WTC11 (cell line): ENCODE measurements around the gene ATP9B. TPM values are rescaled to one million over a fixed set of nuclear protein-coding genes. Genes with fewer than 3 reads are reported as not detected.

Experiments used
- ATAC-seq: fragments of 200-7000 bp; cut with Tn5 transposase; 2 replicates; pipeline ENCODE4 v1.10.0; 2021; ENCODE audit warnings: mild to moderate bottlenecking, moderate library complexity
- CTCF ChIA-PET: fragments of 300-600 bp; sonication (Branson Sonifier 250); formaldehyde crosslinking; loops from one replicate; lab custom pipeline; 2021; ENCODE audit warnings: antibody characterized with exemption; lab: Charles Lee
- POLR2A ChIA-PET: fragments of 350-600 bp; sonication (Branson Sonifier 250); formaldehyde crosslinking; loops from one replicate; lab custom pipeline; 2021; ENCODE audit warnings: antibody characterized with exemption; lab: Charles Lee
- DNase-seq: peaks from one replicate; pipeline ENCODE4 v3.0.0; 2021; ENCODE audit warnings: low spot score
- H3K27ac Mint-ChIP-seq: 2 replicates; pipeline ENCODE4 v1.8.0; 2021; ENCODE audit warnings: mixed read lengths
- H3K27me3 Mint-ChIP-seq: 2 replicates; pipeline ENCODE4 v1.8.0; 2021; ENCODE audit warnings: low read depth, mild to moderate bottlenecking, moderate library complexity, mixed read lengths
- H3K36me3 Mint-ChIP-seq: 2 replicates; pipeline ENCODE4 v1.8.0; 2021; ENCODE audit warnings: mixed read lengths
- H3K4me1 Mint-ChIP-seq: 2 replicates; pipeline ENCODE4 v1.8.0; 2022; ENCODE audit warnings: mixed read lengths
- H3K4me3 Mint-ChIP-seq: 2 replicates; pipeline ENCODE4 v1.8.0; 2021; ENCODE audit warnings: mild to moderate bottlenecking, moderate library complexity, mixed read lengths
- H3K9me3 Mint-ChIP-seq: 2 replicates; pipeline ENCODE4 v1.8.0; 2021; ENCODE audit warnings: mixed read lengths
- CBFB ChIP-seq: sonication (generic); formaldehyde crosslinking; IDR thresholded peaks from 2 replicates; pipeline ENCODE4 v1.8.1; 2022; ENCODE audit warnings: mild to moderate bottlenecking, low read depth, missing genetic modification reagents
- CDX4 ChIP-seq: fragments of 250-450 bp; sonication (Bioruptor Pico); IDR thresholded peaks from 2 replicates; pipeline ENCODE4 v1.9.0; 2021; ENCODE audit warnings: moderate library complexity, mild to moderate bottlenecking, inconsistent platforms, borderline replicate concordance
- ESRRA ChIP-seq: sonication (generic); formaldehyde crosslinking; IDR thresholded peaks from 2 replicates; pipeline ENCODE4 v1.8.1; 2022; ENCODE audit warnings: mild to moderate bottlenecking, missing genetic modification reagents, borderline replicate concordance
- FOXK1 ChIP-seq: sonication (generic); formaldehyde crosslinking; IDR thresholded peaks from 2 replicates; pipeline ENCODE4 v1.8.0; 2022; ENCODE audit warnings: mild to moderate bottlenecking, moderate library complexity, missing genetic modification reagents
- FOXP1 ChIP-seq: sonication (generic); formaldehyde crosslinking; IDR thresholded peaks from 2 replicates; pipeline ENCODE4 v1.8.0; 2022; ENCODE audit warnings: missing genetic modification reagents, mild to moderate bottlenecking, moderate library complexity, borderline replicate concordance
- IRF2 ChIP-seq: sonication (generic); formaldehyde crosslinking; IDR thresholded peaks from 2 replicates; pipeline ENCODE4 v1.8.0; 2022; ENCODE audit warnings: low read depth, missing genetic modification reagents, borderline replicate concordance
- JUN ChIP-seq: sonication (generic); formaldehyde crosslinking; IDR thresholded peaks from 2 replicates; pipeline ENCODE4 v1.8.0; 2023; ENCODE audit warnings: mild to moderate bottlenecking, missing genetic modification reagents
- KAT7 ChIP-seq: sonication (generic); formaldehyde crosslinking; IDR thresholded peaks from 2 replicates; pipeline ENCODE4 v1.8.1; 2023; ENCODE audit warnings: missing genetic modification reagents, mild to moderate bottlenecking, borderline replicate concordance
- MAX ChIP-seq: sonication (generic); formaldehyde crosslinking; IDR thresholded peaks from 2 replicates; pipeline ENCODE4 v1.8.0; 2022; ENCODE audit warnings: mild to moderate bottlenecking, missing genetic modification reagents
- MXD4 ChIP-seq: fragments of 250-450 bp; sonication (Bioruptor Pico); IDR thresholded peaks from 2 replicates; pipeline ENCODE4 v1.8.0; 2021; ENCODE audit warnings: mild to moderate bottlenecking, moderate library complexity, borderline replicate concordance
- NFYB ChIP-seq: sonication (generic); formaldehyde crosslinking; conservative IDR thresholded peaks from 2 replicates; pipeline ENCODE4 v1.8.0; 2022; ENCODE audit warnings: low read depth, missing genetic modification reagents
- NR2C2 ChIP-seq: sonication (generic); formaldehyde crosslinking; IDR thresholded peaks from 2 replicates; pipeline ENCODE4 v1.8.0; 2022; ENCODE audit warnings: mild to moderate bottlenecking, missing genetic modification reagents
- SMAD3 ChIP-seq: sonication (generic); formaldehyde crosslinking; IDR thresholded peaks from 2 replicates; pipeline ENCODE4 v1.8.0; 2022; ENCODE audit warnings: missing genetic modification reagents, mild to moderate bottlenecking, borderline replicate concordance
- SP1 ChIP-seq: sonication (generic); formaldehyde crosslinking; conservative IDR thresholded peaks from 2 replicates; pipeline ENCODE4 v1.8.1; 2022; ENCODE audit warnings: missing genetic modification reagents
- TEAD1 ChIP-seq: sonication (generic); formaldehyde crosslinking; IDR thresholded peaks from 2 replicates; pipeline ENCODE4 v1.8.0; 2022; ENCODE audit warnings: mild to moderate bottlenecking, missing genetic modification reagents
- ZNF219 ChIP-seq: sonication (generic); formaldehyde crosslinking; IDR thresholded peaks from 2 replicates; pipeline ENCODE4 v1.8.0; 2023; ENCODE audit warnings: missing genetic modification reagents, mild to moderate bottlenecking, borderline replicate concordance
- ZNF263 ChIP-seq: sonication (generic); formaldehyde crosslinking; IDR thresholded peaks from 2 replicates; pipeline ENCODE4 v1.8.1; 2022; ENCODE audit warnings: low read depth, mild to moderate bottlenecking, moderate library complexity, missing genetic modification reagents
- total RNA-seq: library from RNA; stranded (reverse); gene quantifications from 3 replicates; pipeline ENCODE4 v1.2.3, GENCODE V29; 2021
- TF ChIP-seq, protein P1 (sequence below): sonication (generic); formaldehyde crosslinking; IDR thresholded peaks from 2 replicates; pipeline ENCODE4 v1.8.1; 2022; ENCODE audit warnings: low read depth, mild to moderate bottlenecking, moderate library complexity, missing genetic modification reagents, borderline replicate concordance
- TF ChIP-seq, protein P2 (sequence below): sonication (generic); formaldehyde crosslinking; IDR thresholded peaks from 2 replicates; pipeline ENCODE4 v1.8.1; 2022; ENCODE audit warnings: mild to moderate bottlenecking, missing genetic modification reagents, moderate library complexity, borderline replicate concordance
- TF ChIP-seq, protein P3 (sequence below): fragments of 250-450 bp; sonication (Bioruptor Pico); IDR thresholded peaks from 2 replicates; pipeline ENCODE4 v1.9.0; 2021; ENCODE audit warnings: mild to moderate bottlenecking
- TF ChIP-seq, protein P4 (sequence below): sonication (generic); formaldehyde crosslinking; IDR thresholded peaks from 2 replicates; pipeline ENCODE4 v1.8.0; 2023; ENCODE audit warnings: missing genetic modification reagents

Gene ATP9B
- total RNA-seq, 1 experiment from 2014 or later: 19.0 TPM

GRCh38 chr18:79367989-79368388, 298.8 kb downstream of the ATP9B start:
- ChIA-PET POLR2A (no interaction called here), CTCF (no interaction called here)
- Mint-ChIP-seq H3K9me3 (peaks cover 6% of the 10 kb centered on the region), H3K27me3 (no peaks in the 10 kb centered on the region), H3K4me1 (no peaks in the 10 kb centered on the region), H3K36me3 (peaks cover 14% of the 10 kb centered on the region), H3K4me3 (no peak overlapping the region), H3K27ac (no peak overlapping the region)
- ATAC-seq (no peak), DNase-seq (no peak)
- TF ChIP-seq ZNF263 (CRISPR knock-in tag): no peak

DNA sequence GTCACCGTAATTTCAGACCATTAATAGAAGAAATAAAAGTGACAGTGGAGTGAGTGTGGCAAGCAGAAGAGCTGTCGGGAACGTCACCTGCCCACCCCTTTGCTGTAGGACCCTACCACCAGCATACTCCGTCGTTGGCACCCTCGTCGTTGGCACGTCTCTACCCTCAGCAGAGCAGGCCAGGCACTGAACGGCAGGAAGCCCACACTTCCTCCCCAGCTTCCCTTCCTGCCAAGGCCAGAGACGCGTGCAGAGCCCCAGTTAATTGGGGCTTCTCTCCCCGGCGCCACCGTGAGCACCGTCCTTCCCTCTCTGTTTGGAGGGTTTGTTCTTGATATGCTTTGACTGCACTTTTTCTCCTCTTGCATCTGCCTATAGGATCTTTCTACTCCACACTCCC, 299.5 kb downstream of the ATP9B start:
- Mint-ChIP-seq H3K36me3 (peaks cover 8% of the 10 kb centered on the region; the same call in 1 of the 2 replicates), H3K4me1 (no peaks in the 10 kb centered on the region), H3K9me3 (peaks cover under 1% of the 10 kb centered on the region; the same call in 1 of the 2 replicates), H3K4me3 (no peak overlapping the region)
- ATAC-seq: no peak
- TF ChIP-seq KAT7 (CRISPR knock-in tag) (no peak), FOXK1 (CRISPR knock-in tag) (no peak), TEAD1 (CRISPR knock-in tag) (no peak), CDX4 (no peak), SP1 (CRISPR knock-in tag) (no peak), MXD4 (CRISPR knock-in tag) (no peak), SMAD3 (CRISPR knock-in tag) (no peak), FOXP1 (no peak)
- TF ChIP-seq, all 79 proteins: peak for 0
- CTCF ChIA-PET: interaction anchor here (0.7 kb wide), 1 partner anchor 12 kb away, joined by 3 read pairs; no protein-coding TSS in a partner anchor
- POLR2A ChIA-PET: interaction anchor here (0.7 kb wide), 1 partner anchor 10 kb away, joined by 4 read pairs; no protein-coding TSS in a partner anchor
- Mint-ChIP-seq H3K27ac (no peak overlapping the region), H3K27me3 (no peaks in the 10 kb centered on the region)
- DNase-seq: no peak

- TF ChIP-seq IRF2 (CRISPR knock-in tag) (no peak), CDX4 (no peak), CBFB (CRISPR knock-in tag) (no peak)
- 0 out of 2 replicates have a peak, but pooled peaks cover 6% of the 10 kb centered on the region for H3K36me3 Mint-ChIP-seq
Observed at GRCh38 chr18:79371561-79372121, 302.4 kb downstream of the ATP9B start.

DNA sequence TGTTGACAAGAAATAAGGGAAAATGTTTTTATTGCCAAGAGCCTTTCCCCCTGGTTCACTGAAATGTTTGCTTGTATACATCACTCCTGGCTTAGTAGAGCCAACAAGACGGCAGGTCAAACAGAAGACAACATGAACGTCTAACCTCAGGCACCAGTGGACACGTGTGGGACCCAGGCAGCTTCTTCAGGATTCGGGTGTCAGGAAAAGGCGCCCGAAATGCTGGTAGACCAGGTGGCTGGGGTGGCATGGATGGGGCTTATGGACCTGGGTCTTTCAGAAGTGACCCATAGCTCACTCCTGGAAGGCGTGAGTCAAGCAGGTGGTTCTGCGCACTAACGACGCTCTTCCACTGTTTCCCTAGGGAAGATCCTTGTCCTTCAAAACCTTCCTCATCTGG, 303.3 kb downstream of the ATP9B start:
- POLR2A ChIA-PET: no interaction called here
- Mint-ChIP-seq H3K27ac (no peak overlapping the region), H3K4me3 (no peak overlapping the region), H3K36me3 (0 out of 2 replicates have a peak, but pooled peaks cover 6% of the 10 kb centered on the region), H3K4me1 (no peaks in the 10 kb centered on the region), H3K27me3 (no peaks in the 10 kb centered on the region), H3K9me3 (no peaks in the 10 kb centered on the region)
- CTCF ChIA-PET: interaction anchor here (0.8 kb wide), 1 partner anchor 273 kb away, joined by 3 read pairs; no protein-coding TSS in a partner anchor
- DNase-seq (no peak), ATAC-seq (no peak)
- no peak for TF ChIP-seq FOXK1 (CRISPR knock-in tag)
- TF ChIP-seq MAX: no peak
- TF ChIP-seq, protein P1, sequence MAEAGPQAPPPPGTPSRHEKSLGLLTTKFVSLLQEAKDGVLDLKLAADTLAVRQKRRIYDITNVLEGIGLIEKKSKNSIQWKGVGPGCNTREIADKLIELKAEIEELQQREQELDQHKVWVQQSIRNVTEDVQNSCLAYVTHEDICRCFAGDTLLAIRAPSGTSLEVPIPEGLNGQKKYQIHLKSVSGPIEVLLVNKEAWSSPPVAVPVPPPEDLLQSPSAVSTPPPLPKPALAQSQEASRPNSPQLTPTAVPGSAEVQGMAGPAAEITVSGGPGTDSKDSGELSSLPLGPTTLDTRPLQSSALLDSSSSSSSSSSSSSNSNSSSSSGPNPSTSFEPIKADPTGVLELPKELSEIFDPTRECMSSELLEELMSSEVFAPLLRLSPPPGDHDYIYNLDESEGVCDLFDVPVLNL (CRISPR knock-in tag): no peak
- TF ChIP-seq ZNF219: no peak
- TF ChIP-seq, protein P2, sequence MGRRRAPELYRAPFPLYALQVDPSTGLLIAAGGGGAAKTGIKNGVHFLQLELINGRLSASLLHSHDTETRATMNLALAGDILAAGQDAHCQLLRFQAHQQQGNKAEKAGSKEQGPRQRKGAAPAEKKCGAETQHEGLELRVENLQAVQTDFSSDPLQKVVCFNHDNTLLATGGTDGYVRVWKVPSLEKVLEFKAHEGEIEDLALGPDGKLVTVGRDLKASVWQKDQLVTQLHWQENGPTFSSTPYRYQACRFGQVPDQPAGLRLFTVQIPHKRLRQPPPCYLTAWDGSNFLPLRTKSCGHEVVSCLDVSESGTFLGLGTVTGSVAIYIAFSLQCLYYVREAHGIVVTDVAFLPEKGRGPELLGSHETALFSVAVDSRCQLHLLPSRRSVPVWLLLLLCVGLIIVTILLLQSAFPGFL: no peak
- TF ChIP-seq ESRRA (CRISPR knock-in tag): no peak
- TF ChIP-seq, protein P3, sequence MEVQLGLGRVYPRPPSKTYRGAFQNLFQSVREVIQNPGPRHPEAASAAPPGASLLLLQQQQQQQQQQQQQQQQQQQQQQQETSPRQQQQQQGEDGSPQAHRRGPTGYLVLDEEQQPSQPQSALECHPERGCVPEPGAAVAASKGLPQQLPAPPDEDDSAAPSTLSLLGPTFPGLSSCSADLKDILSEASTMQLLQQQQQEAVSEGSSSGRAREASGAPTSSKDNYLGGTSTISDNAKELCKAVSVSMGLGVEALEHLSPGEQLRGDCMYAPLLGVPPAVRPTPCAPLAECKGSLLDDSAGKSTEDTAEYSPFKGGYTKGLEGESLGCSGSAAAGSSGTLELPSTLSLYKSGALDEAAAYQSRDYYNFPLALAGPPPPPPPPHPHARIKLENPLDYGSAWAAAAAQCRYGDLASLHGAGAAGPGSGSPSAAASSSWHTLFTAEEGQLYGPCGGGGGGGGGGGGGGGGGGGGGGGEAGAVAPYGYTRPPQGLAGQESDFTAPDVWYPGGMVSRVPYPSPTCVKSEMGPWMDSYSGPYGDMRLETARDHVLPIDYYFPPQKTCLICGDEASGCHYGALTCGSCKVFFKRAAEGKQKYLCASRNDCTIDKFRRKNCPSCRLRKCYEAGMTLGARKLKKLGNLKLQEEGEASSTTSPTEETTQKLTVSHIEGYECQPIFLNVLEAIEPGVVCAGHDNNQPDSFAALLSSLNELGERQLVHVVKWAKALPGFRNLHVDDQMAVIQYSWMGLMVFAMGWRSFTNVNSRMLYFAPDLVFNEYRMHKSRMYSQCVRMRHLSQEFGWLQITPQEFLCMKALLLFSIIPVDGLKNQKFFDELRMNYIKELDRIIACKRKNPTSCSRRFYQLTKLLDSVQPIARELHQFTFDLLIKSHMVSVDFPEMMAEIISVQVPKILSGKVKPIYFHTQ (CRISPR knock-in tag): no peak
- no peak for TF ChIP-seq CBFB (CRISPR knock-in tag)
- no peak for TF ChIP-seq NR2C2
- no peak for TF ChIP-seq TEAD1 (CRISPR knock-in tag)
- no peak for TF ChIP-seq NFYB (CRISPR knock-in tag)
- no peak for TF ChIP-seq JUN (CRISPR knock-in tag)
- TF ChIP-seq, protein P4, sequence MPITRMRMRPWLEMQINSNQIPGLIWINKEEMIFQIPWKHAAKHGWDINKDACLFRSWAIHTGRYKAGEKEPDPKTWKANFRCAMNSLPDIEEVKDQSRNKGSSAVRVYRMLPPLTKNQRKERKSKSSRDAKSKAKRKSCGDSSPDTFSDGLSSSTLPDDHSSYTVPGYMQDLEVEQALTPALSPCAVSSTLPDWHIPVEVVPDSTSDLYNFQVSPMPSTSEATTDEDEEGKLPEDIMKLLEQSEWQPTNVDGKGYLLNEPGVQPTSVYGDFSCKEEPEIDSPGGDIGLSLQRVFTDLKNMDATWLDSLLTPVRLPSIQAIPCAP (CRISPR knock-in tag): no peak

More at GRCh38 chr18:79371561-79372121, 302.4 kb downstream of the ATP9B start:
- no peaks in the 10 kb centered on the region for H3K9me3 Mint-ChIP-seq
- CTCF ChIA-PET: no interaction called here
- no peaks in the 10 kb centered on the region for H3K27me3 Mint-ChIP-seq
- ATAC-seq: no peak
- POLR2A ChIA-PET: no interaction called here
- H3K27ac Mint-ChIP-seq: no peak overlapping the region
- no peaks in the 10 kb centered on the region for H3K4me1 Mint-ChIP-seq
- H3K4me3 Mint-ChIP-seq: no peak overlapping the region
- no peak for DNase-seq
